Activated naive CD8-positive, alpha-beta T cell treated with anti-CD3 and anti-CD28 coated beads, Interleukin-2, amount 50 U/mL, for 24 hours (primary cell): ENCODE data around the gene ALDH18A1.

Source experiments
- ATAC-seq: fragments of 150-1000 bp; cut with Tn5 transposase; one replicate; pipeline ENCODE4 v1.10.0; 2021
- DNase-seq: peaks from one replicate; pipeline ENCODE4 v3.0.0; 2021
- H3K27ac Mint-ChIP-seq: one replicate; pipeline ENCODE4 v1.8.0; 2021; ENCODE audit warnings: mild to moderate bottlenecking, mixed read lengths
- H3K27me3 Mint-ChIP-seq: one replicate; pipeline ENCODE4 v1.8.0; 2021; ENCODE audit warnings: mixed read lengths
- H3K36me3 Mint-ChIP-seq: one replicate; pipeline ENCODE4 v1.8.0; 2021; ENCODE audit warnings: low read depth, mixed read lengths
- H3K4me1 Mint-ChIP-seq: one replicate; pipeline ENCODE4 v1.8.0; 2021; ENCODE audit warnings: mixed read lengths
- H3K4me3 Mint-ChIP-seq: one replicate; pipeline ENCODE4 v1.8.0; 2021; ENCODE audit warnings: mild to moderate bottlenecking, moderate library complexity, mixed read lengths
- H3K9me3 Mint-ChIP-seq: one replicate; pipeline ENCODE4 v1.8.0; 2021; ENCODE audit warnings: mixed read lengths

ALDH18A1 gene

GRCh38 chr10:95661818-95662217 is 5.3 kb upstream of the ALDH18A1 start:
- H3K27me3 Mint-ChIP-seq = no peaks in the 10 kb centered on the region
- peaks cover 9% of the 10 kb centered on the region for H3K4me1 Mint-ChIP-seq
- DNase-seq (no peak), ATAC-seq (no peak)
- H3K27ac Mint-ChIP-seq = no peak overlapping the region
- no peak overlapping the region for H3K4me3 Mint-ChIP-seq
- H3K36me3 Mint-ChIP-seq = peaks cover 18% of the 10 kb centered on the region
- H3K9me3 Mint-ChIP-seq = peaks cover 6% of the 10 kb centered on the region

- no peak overlapping the region for H3K4me3 Mint-ChIP-seq
- ATAC-seq (no peak), DNase-seq (no peak)
- no peak overlapping the region for H3K27ac Mint-ChIP-seq
- H3K9me3 Mint-ChIP-seq = peaks cover 6% of the 10 kb centered on the region
- H3K4me1 Mint-ChIP-seq = peaks cover 18% of the 10 kb centered on the region
- H3K36me3 Mint-ChIP-seq = peaks cover 19% of the 10 kb centered on the region
- H3K27me3 Mint-ChIP-seq = no peaks in the 10 kb centered on the region
These were observed 3.8 kb upstream of the ALDH18A1 start for GRCh38 chr10:95660283-95660682.

- H3K27ac Mint-ChIP-seq = peak overlapping the region; percentile 98
These were observed 739 bp upstream of the ALDH18A1 start for GRCh38 chr10:95657250-95657649.

GRCh38 chr10:95655571-95656290 is 780 bp downstream of the ALDH18A1 start:
- H3K36me3 Mint-ChIP-seq = peaks cover 40% of the 10 kb centered on the region
- H3K9me3 Mint-ChIP-seq = peaks cover 15% of the 10 kb centered on the region
- DNase-seq = peak; percentile 31
- peak; percentile 37 for ATAC-seq
- H3K4me1 Mint-ChIP-seq = peaks cover 37% of the 10 kb centered on the region
- H3K27ac Mint-ChIP-seq = peak overlapping the region; percentile 98
- H3K4me3 Mint-ChIP-seq = peak overlapping the region; percentile 99
- H3K27me3 Mint-ChIP-seq = no peaks in the 10 kb centered on the region

More at GRCh38 chr10:95657250-95657649, 739 bp upstream of the ALDH18A1 start:
- Mint-ChIP-seq H3K9me3 (peaks cover 6% of the 10 kb centered on the region), H3K4me1 (peaks cover 31% of the 10 kb centered on the region), H3K4me3 (peak overlapping the region; percentile 99), H3K36me3 (peaks cover 28% of the 10 kb centered on the region), H3K27me3 (no peaks in the 10 kb centered on the region)
- no peak for ATAC-seq
- no peak for DNase-seq

GRCh38 chr10:95653895-95654294 is 2.6 kb downstream of the ALDH18A1 start:
- Mint-ChIP-seq H3K9me3 (peaks cover 15% of the 10 kb centered on the region), H3K4me3 (no peak overlapping the region), H3K4me1 (peaks cover 37% of the 10 kb centered on the region), H3K27me3 (no peaks in the 10 kb centered on the region), H3K36me3 (peaks cover 52% of the 10 kb centered on the region), H3K27ac (no peak overlapping the region)
- DNase-seq (no peak), ATAC-seq (no peak)

GRCh38 chr10:95651346-95652060 is 5.0 kb downstream of the ALDH18A1 start:
- H3K36me3 Mint-ChIP-seq = peaks cover 66% of the 10 kb centered on the region
- peaks cover 10% of the 10 kb centered on the region for H3K9me3 Mint-ChIP-seq
- H3K4me3 Mint-ChIP-seq = no peak overlapping the region
- DNase-seq = no peak
- no peak for ATAC-seq
- H3K27ac Mint-ChIP-seq = no peak overlapping the region
- peaks cover 25% of the 10 kb centered on the region for H3K4me1 Mint-ChIP-seq
- no peaks in the 10 kb centered on the region for H3K27me3 Mint-ChIP-seq

- no peak for ATAC-seq
- H3K36me3 Mint-ChIP-seq = peaks cover 66% of the 10 kb centered on the region
- peaks cover 10% of the 10 kb centered on the region for H3K9me3 Mint-ChIP-seq
- DNase-seq = no peak
- H3K4me3 Mint-ChIP-seq = no peak overlapping the region
- no peak overlapping the region for H3K27ac Mint-ChIP-seq
- H3K4me1 Mint-ChIP-seq = peaks cover 18% of the 10 kb centered on the region
- H3K27me3 Mint-ChIP-seq = no peaks in the 10 kb centered on the region
These were observed 6.3 kb downstream of the ALDH18A1 start for GRCh38 chr10:95650232-95650631.

- Mint-ChIP-seq H3K9me3 (peaks cover 10% of the 10 kb centered on the region), H3K27me3 (no peaks in the 10 kb centered on the region), H3K36me3 (peaks cover 62% of the 10 kb centered on the region), H3K27ac (no peak overlapping the region), H3K4me1 (peaks cover 6% of the 10 kb centered on the region), H3K4me3 (no peak overlapping the region)
- ATAC-seq = no peak
- no peak for DNase-seq
These were observed 8.4 kb downstream of the ALDH18A1 start for GRCh38 chr10:95648138-95648537.

GRCh38 chr10:95646160-95646559 is 10.4 kb downstream of the ALDH18A1 start:
- Mint-ChIP-seq H3K4me1 (no peaks in the 10 kb centered on the region), H3K4me3 (no peak overlapping the region), H3K36me3 (peaks cover 57% of the 10 kb centered on the region), H3K27me3 (no peaks in the 10 kb centered on the region), H3K9me3 (peaks cover 1% of the 10 kb centered on the region), H3K27ac (no peak overlapping the region)
- no peak for ATAC-seq
- DNase-seq = no peak

- DNase-seq = no peak
- H3K27me3 Mint-ChIP-seq = no peaks in the 10 kb centered on the region
- peaks cover 57% of the 10 kb centered on the region for H3K36me3 Mint-ChIP-seq
- H3K4me3 Mint-ChIP-seq = no peak overlapping the region
- no peak overlapping the region for H3K27ac Mint-ChIP-seq
- no peak for ATAC-seq
- no peaks in the 10 kb centered on the region for H3K4me1 Mint-ChIP-seq
- H3K9me3 Mint-ChIP-seq = no peaks in the 10 kb centered on the region
These were observed 11.6 kb downstream of the ALDH18A1 start for GRCh38 chr10:95644901-95645300.

GRCh38 chr10:95640891-95641315 is 15.6 kb downstream of the ALDH18A1 start:
- Mint-ChIP-seq H3K9me3 (no peaks in the 10 kb centered on the region), H3K27ac (no peak overlapping the region), H3K36me3 (peaks cover 54% of the 10 kb centered on the region), H3K27me3 (no peaks in the 10 kb centered on the region), H3K4me1 (no peaks in the 10 kb centered on the region), H3K4me3 (no peak overlapping the region)
- DNase-seq (no peak), ATAC-seq (no peak)

- Mint-ChIP-seq H3K27ac (no peak overlapping the region), H3K27me3 (no peaks in the 10 kb centered on the region), H3K9me3 (no peaks in the 10 kb centered on the region), H3K36me3 (peaks cover 71% of the 10 kb centered on the region), H3K4me1 (no peaks in the 10 kb centered on the region), H3K4me3 (no peak overlapping the region)
- ATAC-seq (no peak), DNase-seq (no peak)
These were observed 18.6 kb downstream of the ALDH18A1 start for GRCh38 chr10:95637911-95638310.

GRCh38 chr10:95637140-95637539 is 19.4 kb downstream of the ALDH18A1 start:
- no peak for DNase-seq
- Mint-ChIP-seq H3K27ac (no peak overlapping the region), H3K9me3 (no peaks in the 10 kb centered on the region), H3K36me3 (peaks cover 71% of the 10 kb centered on the region), H3K4me1 (no peaks in the 10 kb centered on the region), H3K4me3 (no peak overlapping the region), H3K27me3 (no peaks in the 10 kb centered on the region)
- no peak for ATAC-seq

- no peak for ATAC-seq
- peaks cover 70% of the 10 kb centered on the region for H3K36me3 Mint-ChIP-seq
- H3K4me1 Mint-ChIP-seq = no peaks in the 10 kb centered on the region
- H3K27me3 Mint-ChIP-seq = no peaks in the 10 kb centered on the region
- no peak for DNase-seq
- no peaks in the 10 kb centered on the region for H3K9me3 Mint-ChIP-seq
- no peak overlapping the region for H3K4me3 Mint-ChIP-seq
- H3K27ac Mint-ChIP-seq = no peak overlapping the region
These were observed 21.2 kb downstream of the ALDH18A1 start for GRCh38 chr10:95635319-95635733.

GRCh38 chr10:95628786-95629185 is 27.7 kb downstream of the ALDH18A1 start:
- Mint-ChIP-seq H3K4me1 (no peaks in the 10 kb centered on the region), H3K27ac (no peak overlapping the region), H3K27me3 (no peaks in the 10 kb centered on the region), H3K4me3 (no peak overlapping the region), H3K36me3 (peaks cover 78% of the 10 kb centered on the region), H3K9me3 (no peaks in the 10 kb centered on the region)
- DNase-seq (no peak), ATAC-seq (no peak)
